Fibroblast of lung (primary cell): ENCODE results near the gene HINT3.

Experiments used
- CTCF ChIP-seq, 2 donors: IDR thresholded peaks in 1 of 2; conservative IDR thresholded peaks in 1 of 2; 1 replicate in 1 of 2; 2 replicates in 1 of 2; pipeline ENCODE4 v1.5.1; 2011 to 2012; ENCODE audit warnings: low read length in 2 of 2, control low read depth in 1 of 2, inconsistent platforms in 1 of 2, low read depth in 1 of 2, mild to moderate bottlenecking in 1 of 2
- EZH2 ChIP-seq: IDR thresholded peaks from 2 replicates; pipeline ENCODE4 v1.5.1; 2012; ENCODE audit warnings: low read length, control low read depth, mild to moderate bottlenecking; ENCODE audit errors: missing control alignments

DNA sequence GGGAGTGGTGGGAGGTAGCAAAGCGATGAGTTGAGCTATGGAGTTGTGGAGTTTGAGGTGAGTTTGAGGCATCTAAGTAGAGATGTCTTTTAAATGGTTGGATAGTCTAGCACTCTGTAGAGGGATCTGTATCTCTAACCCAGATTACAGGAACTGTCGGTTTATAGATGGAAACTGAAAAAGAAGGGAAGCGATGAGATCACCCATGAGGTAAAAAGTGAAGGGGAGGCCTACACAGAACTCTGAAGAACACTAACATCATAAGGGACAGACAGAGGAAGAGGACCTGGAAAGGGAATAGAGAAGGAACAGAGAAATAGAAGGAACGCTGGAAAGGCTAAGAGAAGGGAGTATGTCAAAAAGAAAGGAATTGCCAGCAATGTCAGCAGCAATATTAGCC, 2.5 kb downstream of the HINT3 start:
- TF ChIP-seq CTCF (conservative IDR thresholded peaks at IDR 0.05 in 1 of 2, IDR thresholded peaks at IDR 0.05 in 1 of 2; ENCODE audit: low read depth in 1 of 2, low read length in 2 of 2) (no peak), EZH2 (no peak)
